ENCODE data around the gene BCL6. TPM values are rescaled to one million over a fixed set of nuclear protein-coding genes. Genes with fewer than 3 reads are reported as not detected.
A peak's percentile ranks its signal among the peaks of the same experiment; 100 is the strongest.

The BCL6 gene
- total and polyA plus RNA-seq, 10 of the 15 experiments (the other 5 are each of a cell fraction or from before 2014, with no cell fraction given) = 0.04 to 0.85 (median 0.15) TPM

DNA sequence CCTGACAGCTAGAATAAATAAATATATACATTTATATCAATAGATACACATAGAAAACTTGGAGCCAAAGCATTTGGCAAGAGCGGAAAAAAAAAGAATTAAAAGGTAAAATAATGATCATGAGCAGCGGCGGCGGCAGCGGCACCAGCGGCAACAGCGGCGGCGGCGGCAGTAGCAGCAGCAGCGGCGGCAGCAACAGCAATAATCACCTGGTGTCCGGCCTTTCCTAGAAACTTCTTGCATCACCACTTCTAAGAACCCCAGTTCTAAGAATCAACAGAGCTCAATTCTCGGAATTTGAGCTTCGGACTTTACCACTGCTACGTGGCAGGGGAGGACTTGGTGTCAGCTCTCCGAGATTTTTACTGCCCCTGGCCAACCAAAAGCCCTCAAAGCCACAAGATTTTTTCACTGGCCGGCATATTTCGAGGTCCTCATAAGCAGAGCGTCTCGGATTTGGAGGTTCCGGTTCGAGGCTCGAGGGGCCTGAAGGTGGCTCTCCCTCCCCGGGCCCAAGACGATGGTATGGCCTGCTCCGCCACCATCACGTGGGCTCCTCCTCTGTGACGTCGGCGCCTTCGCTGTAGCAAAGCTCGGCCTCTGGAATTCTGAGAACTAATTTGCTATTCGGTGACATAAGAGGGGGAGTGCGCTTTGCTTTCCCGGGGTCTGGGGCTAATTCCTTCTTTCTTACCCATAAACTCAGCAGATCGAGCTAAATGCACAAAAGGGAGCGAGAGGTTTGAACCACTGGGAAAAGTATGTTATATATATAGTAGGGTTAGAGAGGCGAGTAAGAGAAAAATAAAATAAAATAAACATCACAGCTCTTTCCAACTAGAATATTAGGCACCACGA, at the start of gene BCL6 (continued):
- TF ChIP-seq, protein P1, sequence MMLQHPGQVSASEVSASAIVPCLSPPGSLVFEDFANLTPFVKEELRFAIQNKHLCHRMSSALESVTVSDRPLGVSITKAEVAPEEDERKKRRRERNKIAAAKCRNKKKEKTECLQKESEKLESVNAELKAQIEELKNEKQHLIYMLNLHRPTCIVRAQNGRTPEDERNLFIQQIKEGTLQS (IDR thresholded peaks at IDR 0.05; ENCODE audit: borderline replicate concordance, extremely low read depth, low read depth, low read length) = peak; percentile 57; the same call in 1 of the 2 replicates
- TF ChIP-seq, protein P2, sequence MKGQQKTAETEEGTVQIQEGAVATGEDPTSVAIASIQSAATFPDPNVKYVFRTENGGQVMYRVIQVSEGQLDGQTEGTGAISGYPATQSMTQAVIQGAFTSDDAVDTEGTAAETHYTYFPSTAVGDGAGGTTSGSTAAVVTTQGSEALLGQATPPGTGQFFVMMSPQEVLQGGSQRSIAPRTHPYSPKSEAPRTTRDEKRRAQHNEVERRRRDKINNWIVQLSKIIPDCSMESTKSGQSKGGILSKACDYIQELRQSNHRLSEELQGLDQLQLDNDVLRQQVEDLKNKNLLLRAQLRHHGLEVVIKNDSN (IDR thresholded peaks at IDR 0.05; ENCODE audit: borderline replicate concordance, extremely low read length, insufficient read depth, low read depth, low read length) = peak; percentile 91
- TF ChIP-seq RAD21 (IDR thresholded peaks at IDR 0.05; ENCODE audit: insufficient read depth, low read depth, low read length) (no peak), JUND (IDR thresholded peaks at IDR 0.05; ENCODE audit: low read depth, low read length) (peak; percentile 98), CREM (IDR thresholded peaks at IDR 0.05; ENCODE audit: low read depth) (peak; percentile 82), RAD51 (IDR thresholded peaks at IDR 0.05) (peak; percentile 94), CREB1 (IDR thresholded peaks at IDR 0.05; ENCODE audit: low read depth) (peak; percentile 83), SIX5 (IDR thresholded peaks at IDR 0.05; ENCODE audit: low read depth, low read length, severe bottlenecking) (peak; percentile 41), EGR1 (IDR thresholded peaks at IDR 0.05; ENCODE audit: borderline replicate concordance in 1 of 2, low read depth in 2 of 2, low read length in 2 of 2) (peak in 1 of 2 experiments; percentile 31; a peak in 1 of 3 replicates), SRF (IDR thresholded peaks at IDR 0.05; ENCODE audit: low read depth in 2 of 2, low read length in 2 of 2) (no peak), NR2F1 (conservative IDR thresholded peaks at IDR 0.05) (0 out of 2 replicates have a peak, but pooled peaks have one; percentile 15), BMI1 (IDR thresholded peaks at IDR 0.05; ENCODE audit: borderline replicate concordance) (peak; percentile 29; the same call in 1 of the 2 replicates), STAT1 (conservative IDR thresholded peaks at IDR 0.05) (peak; percentile 90; the same call in 1 of the 2 replicates), TAF1 (IDR thresholded peaks at IDR 0.05; ENCODE audit: borderline replicate concordance, low read depth, low read length) (no peak), RB1 (IDR thresholded peaks at IDR 0.05; ENCODE audit: borderline replicate concordance) (peak; percentile 78; the same call in 1 of the 2 replicates), EED (IDR thresholded peaks at IDR 0.05; ENCODE audit: low read depth) (no peak), FOXM1 (IDR thresholded peaks at IDR 0.05; ENCODE audit: low read depth, low read length) (peak; percentile 33; the same call in 1 of the 2 replicates), SP1 (IDR thresholded peaks at IDR 0.05; ENCODE audit: low read depth, low read length) (peak; percentile 64), RUNX3 (IDR thresholded peaks at IDR 0.05; ENCODE audit: low read length) (peak; percentile 57), BHLHE40 (IDR thresholded peaks at IDR 0.05; ENCODE audit: borderline replicate concordance in 1 of 2, low read depth in 2 of 2, low read length in 1 of 2) (peak; percentile 98)
- TF ChIP-seq, protein P3, sequence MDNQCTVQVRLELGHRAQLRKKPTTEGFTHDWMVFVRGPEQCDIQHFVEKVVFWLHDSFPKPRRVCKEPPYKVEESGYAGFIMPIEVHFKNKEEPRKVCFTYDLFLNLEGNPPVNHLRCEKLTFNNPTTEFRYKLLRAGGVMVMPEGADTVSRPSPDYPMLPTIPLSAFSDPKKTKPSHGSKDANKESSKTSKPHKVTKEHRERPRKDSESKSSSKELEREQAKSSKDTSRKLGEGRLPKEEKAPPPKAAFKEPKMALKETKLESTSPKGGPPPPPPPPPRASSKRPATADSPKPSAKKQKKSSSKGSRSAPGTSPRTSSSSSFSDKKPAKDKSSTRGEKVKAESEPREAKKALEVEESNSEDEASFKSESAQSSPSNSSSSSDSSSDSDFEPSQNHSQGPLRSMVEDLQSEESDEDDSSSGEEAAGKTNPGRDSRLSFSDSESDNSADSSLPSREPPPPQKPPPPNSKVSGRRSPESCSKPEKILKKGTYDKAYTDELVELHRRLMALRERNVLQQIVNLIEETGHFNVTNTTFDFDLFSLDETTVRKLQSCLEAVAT (IDR thresholded peaks at IDR 0.05) = peak; percentile 62
- TF ChIP-seq, protein P4, sequence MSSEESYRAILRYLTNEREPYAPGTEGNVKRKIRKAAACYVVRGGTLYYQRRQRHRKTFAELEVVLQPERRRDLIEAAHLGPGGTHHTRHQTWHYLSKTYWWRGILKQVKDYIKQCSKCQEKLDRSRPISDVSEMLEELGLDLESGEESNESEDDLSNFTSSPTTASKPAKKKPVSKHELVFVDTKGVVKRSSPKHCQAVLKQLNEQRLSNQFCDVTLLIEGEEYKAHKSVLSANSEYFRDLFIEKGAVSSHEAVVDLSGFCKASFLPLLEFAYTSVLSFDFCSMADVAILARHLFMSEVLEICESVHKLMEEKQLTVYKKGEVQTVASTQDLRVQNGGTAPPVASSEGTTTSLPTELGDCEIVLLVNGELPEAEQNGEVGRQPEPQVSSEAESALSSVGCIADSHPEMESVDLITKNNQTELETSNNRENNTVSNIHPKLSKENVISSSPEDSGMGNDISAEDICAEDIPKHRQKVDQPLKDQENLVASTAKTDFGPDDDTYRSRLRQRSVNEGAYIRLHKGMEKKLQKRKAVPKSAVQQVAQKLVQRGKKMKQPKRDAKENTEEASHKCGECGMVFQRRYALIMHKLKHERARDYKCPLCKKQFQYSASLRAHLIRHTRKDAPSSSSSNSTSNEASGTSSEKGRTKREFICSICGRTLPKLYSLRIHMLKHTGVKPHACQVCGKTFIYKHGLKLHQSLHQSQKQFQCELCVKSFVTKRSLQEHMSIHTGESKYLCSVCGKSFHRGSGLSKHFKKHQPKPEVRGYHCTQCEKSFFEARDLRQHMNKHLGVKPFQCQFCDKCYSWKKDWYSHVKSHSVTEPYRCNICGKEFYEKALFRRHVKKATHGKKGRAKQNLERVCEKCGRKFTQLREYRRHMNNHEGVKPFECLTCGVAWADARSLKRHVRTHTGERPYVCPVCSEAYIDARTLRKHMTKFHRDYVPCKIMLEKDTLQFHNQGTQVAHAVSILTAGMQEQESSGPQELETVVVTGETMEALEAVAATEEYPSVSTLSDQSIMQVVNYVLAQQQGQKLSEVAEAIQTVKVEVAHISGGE (CRISPR knock-in tag; IDR thresholded peaks at IDR 0.05) = no peak
